ENCODE results near the gene LMX1A.
A peak's percentile ranks its signal among the peaks of the same experiment; 100 is the strongest.

The LMX1A gene

GRCh38 chr1:165296205-165296604, 60.3 kb downstream of the LMX1A start:
- TF ChIP-seq, protein P1, sequence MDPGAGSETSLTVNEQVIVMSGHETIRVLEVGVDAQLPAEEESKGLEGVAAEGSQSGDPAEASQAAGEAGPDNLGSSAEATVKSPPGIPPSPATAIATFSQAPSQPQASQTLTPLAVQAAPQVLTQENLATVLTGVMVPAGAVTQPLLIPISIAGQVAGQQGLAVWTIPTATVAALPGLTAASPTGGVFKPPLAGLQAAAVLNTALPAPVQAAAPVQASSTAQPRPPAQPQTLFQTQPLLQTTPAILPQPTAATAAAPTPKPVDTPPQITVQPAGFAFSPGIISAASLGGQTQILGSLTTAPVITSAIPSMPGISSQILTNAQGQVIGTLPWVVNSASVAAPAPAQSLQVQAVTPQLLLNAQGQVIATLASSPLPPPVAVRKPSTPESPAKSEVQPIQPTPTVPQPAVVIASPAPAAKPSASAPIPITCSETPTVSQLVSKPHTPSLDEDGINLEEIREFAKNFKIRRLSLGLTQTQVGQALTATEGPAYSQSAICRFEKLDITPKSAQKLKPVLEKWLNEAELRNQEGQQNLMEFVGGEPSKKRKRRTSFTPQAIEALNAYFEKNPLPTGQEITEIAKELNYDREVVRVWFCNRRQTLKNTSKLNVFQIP (CRISPR knock-in tag; IDR thresholded peaks at IDR 0.05; ENCODE audit: borderline replicate concordance, low read depth): no peak
- TF ChIP-seq SNAI2 (CRISPR knock-in tag; IDR thresholded peaks at IDR 0.05) (no peak), RARB (CRISPR knock-in tag; IDR thresholded peaks at IDR 0.05) (no peak), ESRRG (CRISPR knock-in tag; IDR thresholded peaks at IDR 0.05) (no peak), CSDC2 (CRISPR knock-in tag; IDR thresholded peaks at IDR 0.05) (no peak), ZFP3 (CRISPR knock-in tag; IDR thresholded peaks at IDR 0.05) (no peak), PPARA (CRISPR knock-in tag; IDR thresholded peaks at IDR 0.05; ENCODE audit: borderline replicate concordance) (no peak), OSR1 (CRISPR knock-in tag; IDR thresholded peaks at IDR 0.05) (no peak), GLIS3 (CRISPR knock-in tag; IDR thresholded peaks at IDR 0.05) (no peak), ZC3H10 (CRISPR knock-in tag; IDR thresholded peaks at IDR 0.05) (no peak), TCF4 (CRISPR knock-in tag; IDR thresholded peaks at IDR 0.05; ENCODE audit: borderline replicate concordance) (no peak), ARNTL (CRISPR knock-in tag; IDR thresholded peaks at IDR 0.05; ENCODE audit: borderline replicate concordance, low read depth) (no peak), ISL1 (CRISPR knock-in tag; IDR thresholded peaks at IDR 0.05) (no peak), TOX (CRISPR knock-in tag; IDR thresholded peaks at IDR 0.05; ENCODE audit: borderline replicate concordance) (no peak), ZFP30 (CRISPR knock-in tag; IDR thresholded peaks at IDR 0.05) (no peak), ZNF565 (CRISPR knock-in tag; conservative IDR thresholded peaks at IDR 0.05; ENCODE audit: low read depth) (no peak), PATZ1 (CRISPR knock-in tag; IDR thresholded peaks at IDR 0.05; ENCODE audit: borderline replicate concordance) (no peak), ZNF8 (CRISPR knock-in tag; IDR thresholded peaks at IDR 0.05) (no peak), CREB5 (CRISPR knock-in tag; IDR thresholded peaks at IDR 0.05; ENCODE audit: low read depth) (no peak)
- no peak for ATAC-seq

DNA sequence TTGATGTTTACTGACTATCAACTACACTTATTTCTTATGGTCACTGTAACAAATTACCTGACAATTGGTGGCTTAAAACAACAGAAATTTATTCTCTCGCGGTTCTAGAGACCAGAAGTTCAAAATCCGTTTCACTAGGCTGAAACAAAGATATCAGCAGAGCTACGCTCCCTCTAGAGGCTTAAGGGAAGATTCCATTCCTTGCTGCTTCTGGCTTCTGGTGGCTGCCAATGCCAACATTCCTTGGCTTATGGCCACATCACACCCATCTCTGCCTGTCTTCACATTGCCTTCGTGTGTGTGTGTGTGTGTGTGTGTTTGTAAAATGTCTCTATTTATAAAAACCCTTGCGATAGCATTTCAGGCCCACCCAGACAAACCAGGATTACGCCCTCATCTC, 66.4 kb downstream of the LMX1A start:
- TF ChIP-seq GLIS3 (CRISPR knock-in tag; IDR thresholded peaks at IDR 0.05): no peak
- ATAC-seq: peak; percentile 44; the same call in 2 of the 3 replicates

GRCh38 chr1:165289556-165289955, 67.0 kb downstream of the LMX1A start:
- TF ChIP-seq ZNF8 (CRISPR knock-in tag; IDR thresholded peaks at IDR 0.05): no peak
- TF ChIP-seq CSDC2 (CRISPR knock-in tag; IDR thresholded peaks at IDR 0.05): no peak
- TF ChIP-seq TCF4 (CRISPR knock-in tag; IDR thresholded peaks at IDR 0.05; ENCODE audit: borderline replicate concordance): no peak
- TF ChIP-seq, protein P1 (CRISPR knock-in tag; IDR thresholded peaks at IDR 0.05; ENCODE audit: borderline replicate concordance, low read depth): no peak
- no peak for TF ChIP-seq ISL1 (CRISPR knock-in tag; IDR thresholded peaks at IDR 0.05)
- TF ChIP-seq ARNTL (CRISPR knock-in tag; IDR thresholded peaks at IDR 0.05; ENCODE audit: borderline replicate concordance, low read depth): no peak
- no peak for TF ChIP-seq ZFP3 (CRISPR knock-in tag; IDR thresholded peaks at IDR 0.05)
- ATAC-seq: no peak

DNA sequence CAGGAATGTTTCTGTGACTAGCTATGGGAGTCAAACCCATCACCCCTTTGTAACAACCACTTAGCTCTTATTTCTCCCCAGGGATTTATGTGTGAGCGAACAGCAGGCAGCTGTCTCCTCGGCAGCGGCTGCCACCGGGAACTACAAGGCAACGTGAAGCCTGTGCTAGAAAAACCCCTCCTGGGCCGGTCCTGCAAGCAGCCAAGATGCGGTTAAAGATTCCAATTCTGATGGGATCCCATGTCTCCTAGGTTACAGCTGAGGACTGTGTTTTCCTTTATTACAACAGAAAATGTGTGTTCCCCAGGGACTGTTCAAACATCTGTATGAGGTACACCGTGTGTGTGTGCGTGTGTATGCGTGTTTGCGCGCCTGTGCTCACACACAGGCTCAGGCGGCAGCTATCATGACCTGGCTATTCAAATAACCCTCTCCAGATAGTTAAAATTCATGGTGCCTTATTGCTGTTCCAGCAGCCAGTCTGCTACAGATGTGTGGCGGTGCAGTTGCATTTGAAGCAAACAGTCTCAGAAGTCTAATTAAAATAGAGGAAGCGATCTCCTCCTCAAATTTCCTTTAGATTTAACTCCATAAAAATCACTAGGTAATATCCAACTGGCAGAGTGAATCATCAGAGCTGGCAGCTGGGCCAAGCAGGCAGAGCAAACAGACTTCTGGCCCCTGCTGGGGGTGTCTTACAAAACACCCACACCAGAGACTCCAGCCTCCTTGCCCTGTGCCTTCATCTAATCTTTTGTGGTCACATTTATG, 68.0 kb downstream of the LMX1A start:
- ATAC-seq: no peak
- TF ChIP-seq ZNF8 (CRISPR knock-in tag; IDR thresholded peaks at IDR 0.05) (no peak), OSR1 (CRISPR knock-in tag; IDR thresholded peaks at IDR 0.05) (no peak), ZNF565 (CRISPR knock-in tag; conservative IDR thresholded peaks at IDR 0.05; ENCODE audit: low read depth) (no peak), TOX (CRISPR knock-in tag; IDR thresholded peaks at IDR 0.05; ENCODE audit: borderline replicate concordance) (no peak), TSHZ2 (CRISPR knock-in tag; IDR thresholded peaks at IDR 0.05) (no peak), SNAI2 (CRISPR knock-in tag; IDR thresholded peaks at IDR 0.05) (no peak), ZNF70 (CRISPR knock-in tag; IDR thresholded peaks at IDR 0.05) (no peak)
